ENCODE results near the gene JAM3.

DNA sequence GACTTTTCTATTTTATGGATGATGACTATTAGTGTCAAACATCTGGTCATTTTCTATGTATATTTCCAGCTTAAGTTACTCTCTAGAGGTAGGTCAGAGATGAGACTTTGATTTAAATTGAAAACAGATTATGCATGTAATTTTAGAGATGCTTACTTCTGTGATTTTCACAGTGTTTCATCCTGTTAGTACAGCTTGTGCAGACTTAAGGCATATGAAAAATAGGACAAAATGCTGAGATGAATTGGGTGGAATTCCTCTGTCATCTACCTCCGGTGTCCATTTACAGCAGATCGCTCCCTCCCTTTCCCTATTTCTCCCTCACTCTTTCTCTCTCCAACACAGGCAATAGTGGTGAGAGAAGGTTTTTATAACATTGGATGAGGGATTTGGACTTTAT, 14.1 kb downstream of the JAM3 start:
- no peak for TF ChIP-seq ZNF565 (CRISPR knock-in tag; conservative IDR thresholded peaks at IDR 0.05; ENCODE audit: low read depth)
- TF ChIP-seq, protein P1, sequence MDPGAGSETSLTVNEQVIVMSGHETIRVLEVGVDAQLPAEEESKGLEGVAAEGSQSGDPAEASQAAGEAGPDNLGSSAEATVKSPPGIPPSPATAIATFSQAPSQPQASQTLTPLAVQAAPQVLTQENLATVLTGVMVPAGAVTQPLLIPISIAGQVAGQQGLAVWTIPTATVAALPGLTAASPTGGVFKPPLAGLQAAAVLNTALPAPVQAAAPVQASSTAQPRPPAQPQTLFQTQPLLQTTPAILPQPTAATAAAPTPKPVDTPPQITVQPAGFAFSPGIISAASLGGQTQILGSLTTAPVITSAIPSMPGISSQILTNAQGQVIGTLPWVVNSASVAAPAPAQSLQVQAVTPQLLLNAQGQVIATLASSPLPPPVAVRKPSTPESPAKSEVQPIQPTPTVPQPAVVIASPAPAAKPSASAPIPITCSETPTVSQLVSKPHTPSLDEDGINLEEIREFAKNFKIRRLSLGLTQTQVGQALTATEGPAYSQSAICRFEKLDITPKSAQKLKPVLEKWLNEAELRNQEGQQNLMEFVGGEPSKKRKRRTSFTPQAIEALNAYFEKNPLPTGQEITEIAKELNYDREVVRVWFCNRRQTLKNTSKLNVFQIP (CRISPR knock-in tag; IDR thresholded peaks at IDR 0.05; ENCODE audit: borderline replicate concordance, low read depth), result no peak
- TF ChIP-seq GLIS3 (CRISPR knock-in tag; IDR thresholded peaks at IDR 0.05), result no peak
- TF ChIP-seq, protein P2, sequence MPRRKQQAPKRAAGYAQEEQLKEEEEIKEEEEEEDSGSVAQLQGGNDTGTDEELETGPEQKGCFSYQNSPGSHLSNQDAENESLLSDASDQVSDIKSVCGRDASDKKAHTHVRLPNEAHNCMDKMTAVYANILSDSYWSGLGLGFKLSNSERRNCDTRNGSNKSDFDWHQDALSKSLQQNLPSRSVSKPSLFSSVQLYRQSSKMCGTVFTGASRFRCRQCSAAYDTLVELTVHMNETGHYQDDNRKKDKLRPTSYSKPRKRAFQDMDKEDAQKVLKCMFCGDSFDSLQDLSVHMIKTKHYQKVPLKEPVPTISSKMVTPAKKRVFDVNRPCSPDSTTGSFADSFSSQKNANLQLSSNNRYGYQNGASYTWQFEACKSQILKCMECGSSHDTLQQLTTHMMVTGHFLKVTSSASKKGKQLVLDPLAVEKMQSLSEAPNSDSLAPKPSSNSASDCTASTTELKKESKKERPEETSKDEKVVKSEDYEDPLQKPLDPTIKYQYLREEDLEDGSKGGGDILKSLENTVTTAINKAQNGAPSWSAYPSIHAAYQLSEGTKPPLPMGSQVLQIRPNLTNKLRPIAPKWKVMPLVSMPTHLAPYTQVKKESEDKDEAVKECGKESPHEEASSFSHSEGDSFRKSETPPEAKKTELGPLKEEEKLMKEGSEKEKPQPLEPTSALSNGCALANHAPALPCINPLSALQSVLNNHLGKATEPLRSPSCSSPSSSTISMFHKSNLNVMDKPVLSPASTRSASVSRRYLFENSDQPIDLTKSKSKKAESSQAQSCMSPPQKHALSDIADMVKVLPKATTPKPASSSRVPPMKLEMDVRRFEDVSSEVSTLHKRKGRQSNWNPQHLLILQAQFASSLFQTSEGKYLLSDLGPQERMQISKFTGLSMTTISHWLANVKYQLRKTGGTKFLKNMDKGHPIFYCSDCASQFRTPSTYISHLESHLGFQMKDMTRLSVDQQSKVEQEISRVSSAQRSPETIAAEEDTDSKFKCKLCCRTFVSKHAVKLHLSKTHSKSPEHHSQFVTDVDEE (CRISPR knock-in tag; IDR thresholded peaks at IDR 0.05), result no peak
- TF ChIP-seq RARB (CRISPR knock-in tag; IDR thresholded peaks at IDR 0.05), result no peak
- no peak for TF ChIP-seq BACH2 (CRISPR knock-in tag; IDR thresholded peaks at IDR 0.05; ENCODE audit: borderline replicate concordance)
